Stimulated activated CD4-positive, alpha-beta T cell treated with anti-CD3 and anti-CD28 coated beads, Interleukin-1b, Interleukin-23, amount 100 ng/mL, for 1 hour (primary cell): ENCODE measurements around the gene DCDC2C.

Source experiments
- DNase-seq, 2 donors: peaks; one replicate each; pipeline ENCODE4 v3.0.0-alpha.2; 2020; ENCODE audit warnings: low read depth in 2 of 2

Gene DCDC2C

GRCh38 chr2:3743951-3744555 is 40.7 kb downstream of the DCDC2C start:
- no peak for DNase-seq

DNA sequence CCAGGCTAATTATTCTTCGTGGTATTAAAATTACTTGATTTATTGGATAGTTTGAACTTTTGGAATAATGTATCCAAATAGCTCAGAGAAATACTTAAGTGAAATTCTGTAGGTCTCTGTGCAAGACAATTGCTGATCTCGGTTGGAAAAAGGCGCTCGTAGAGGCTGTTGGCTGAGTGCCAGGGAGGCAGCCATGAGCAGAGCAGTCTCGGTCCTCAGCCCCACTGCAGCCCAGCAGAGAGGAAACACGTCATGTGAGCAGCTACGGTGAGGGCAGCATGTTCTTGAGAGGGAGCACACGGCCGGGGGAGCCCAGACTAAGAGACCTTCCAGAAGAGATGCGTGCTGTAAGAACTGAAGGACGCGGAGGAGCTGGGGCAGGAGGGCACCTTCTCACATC is 42.5 kb downstream of the DCDC2C start:
- DNase-seq = no peak

DNA sequence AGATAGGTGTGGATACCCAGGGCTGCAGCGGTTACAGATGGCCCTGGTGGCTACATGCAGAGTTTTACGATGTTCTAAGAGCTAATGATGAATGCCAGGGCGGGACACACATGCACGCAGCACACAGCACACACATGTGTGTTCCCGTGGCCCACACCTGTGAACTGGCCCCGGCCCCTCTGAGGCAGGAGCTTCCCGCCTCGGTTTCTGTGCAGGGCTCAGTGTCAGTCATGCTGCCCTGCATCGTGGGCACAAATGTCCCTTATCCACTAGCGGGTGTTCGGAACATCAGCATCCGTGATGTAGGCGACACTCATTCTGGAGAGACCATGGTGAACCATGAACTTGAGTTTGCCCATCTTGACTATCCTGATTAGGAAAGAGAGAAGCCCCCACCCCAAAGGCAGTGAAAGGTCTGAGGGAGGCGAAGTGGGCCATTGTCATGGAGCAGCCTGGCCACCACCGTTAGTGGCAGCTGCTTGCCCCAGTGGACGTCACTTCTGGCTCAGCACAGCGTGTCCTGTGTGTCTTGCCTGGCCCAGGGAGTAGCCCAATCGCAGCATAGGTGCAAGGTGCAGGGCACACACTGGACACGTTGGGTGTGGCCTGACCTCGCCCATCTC is 43.8 kb downstream of the DCDC2C start:
- DNase-seq = no peak

GRCh38 chr2:3747826-3748225 is 44.5 kb downstream of the DCDC2C start:
- no peak for DNase-seq

DNA sequence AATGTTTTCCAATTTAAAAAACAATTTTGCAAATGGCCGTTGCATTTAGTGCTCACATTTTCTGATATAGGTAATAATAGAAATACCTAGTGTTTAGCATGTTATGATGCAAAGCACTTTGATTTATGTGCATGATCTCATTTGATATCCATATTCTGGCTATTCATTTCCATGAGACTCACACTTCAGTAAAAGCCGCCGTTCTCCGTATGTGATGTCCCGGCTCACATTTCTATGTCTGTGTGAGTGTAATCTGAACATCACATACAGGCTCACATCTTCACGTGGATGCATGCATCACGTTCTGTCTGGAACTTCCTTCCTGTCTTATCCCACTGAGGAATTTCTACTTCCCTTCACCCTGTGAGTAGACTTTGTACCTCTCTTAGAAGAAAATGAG is 45.8 kb downstream of the DCDC2C start:
- no peak for DNase-seq

GRCh38 chr2:3751251-3751650 is 47.9 kb downstream of the DCDC2C start:
- no peak for DNase-seq

- DNase-seq = no peak
These were observed 48.4 kb downstream of the DCDC2C start for GRCh38 chr2:3751806-3752205.

- no peak for DNase-seq
These were observed 49.0 kb downstream of the DCDC2C start for GRCh38 chr2:3752376-3752775.

GRCh38 chr2:3753561-3753960 is 50.2 kb downstream of the DCDC2C start:
- DNase-seq = no peak

GRCh38 chr2:3754280-3754679 is 50.9 kb downstream of the DCDC2C start:
- DNase-seq = no peak

- no peak for DNase-seq
These were observed 51.4 kb downstream of the DCDC2C start for GRCh38 chr2:3754795-3755194.

- DNase-seq = no peak
These were observed 51.9 kb downstream of the DCDC2C start for GRCh38 chr2:3755277-3755676.

DNA sequence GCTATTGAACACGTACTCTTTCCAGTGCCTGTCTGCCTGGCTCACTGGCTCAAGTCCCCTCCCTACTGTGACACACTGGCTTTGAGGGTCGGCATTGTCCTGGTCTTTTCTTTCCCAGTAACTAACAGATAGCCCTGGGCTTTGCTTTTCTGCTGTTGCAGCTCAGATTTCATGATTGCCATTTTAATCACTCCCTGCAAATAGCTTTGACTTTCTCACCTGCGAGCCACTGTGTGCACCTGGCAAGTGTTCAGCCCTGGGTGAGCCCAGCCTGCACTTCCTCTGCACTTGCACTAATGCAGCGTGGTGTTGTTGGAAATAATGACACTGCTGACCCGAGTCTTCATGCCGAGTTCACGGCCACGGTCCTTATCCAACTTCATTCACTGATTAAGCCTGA is 52.9 kb downstream of the DCDC2C start:
- DNase-seq = no peak

DNA sequence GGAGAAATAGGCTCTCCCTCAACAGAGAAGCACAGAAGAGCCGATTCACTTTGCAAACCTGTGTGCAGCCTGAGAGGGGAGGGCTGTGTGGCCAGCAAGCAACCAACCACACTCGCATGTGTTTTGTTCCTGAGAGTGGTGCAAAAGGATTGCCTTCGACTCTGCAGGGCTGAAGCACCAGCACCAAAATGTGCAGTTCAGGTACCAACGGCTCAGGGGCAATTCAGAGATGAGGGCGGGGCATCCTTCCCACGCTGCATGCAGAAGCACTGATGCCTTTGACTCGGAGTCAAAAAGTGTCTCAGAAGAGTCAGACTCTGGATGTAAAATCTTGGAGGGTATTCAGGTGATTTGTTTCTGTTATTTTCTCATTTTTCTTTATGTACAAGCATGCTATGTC is 55.5 kb downstream of the DCDC2C start:
- DNase-seq = no peak

- no peak for DNase-seq
These were observed 56.0 kb downstream of the DCDC2C start for GRCh38 chr2:3759331-3759730.

DNA sequence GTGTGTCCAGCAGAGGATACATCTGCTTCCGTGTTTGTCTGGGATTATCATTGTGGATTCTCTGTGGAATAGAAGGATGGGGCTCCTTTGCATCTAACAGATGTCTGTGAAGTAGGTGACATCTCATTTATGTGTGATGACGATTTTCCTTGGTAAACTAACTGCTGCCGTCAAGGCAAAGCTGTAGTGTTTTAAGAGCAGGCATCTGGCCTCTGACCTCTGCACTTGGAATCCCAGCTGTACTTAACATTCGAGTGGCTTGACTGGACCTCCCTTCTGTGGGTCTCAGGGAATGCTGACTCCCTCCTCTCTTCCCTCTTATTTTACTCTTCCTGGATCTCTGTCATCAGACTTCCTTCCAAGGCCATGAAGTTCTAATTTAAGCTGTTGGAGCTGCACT is 56.4 kb downstream of the DCDC2C start:
- no peak for DNase-seq

- no peak for DNase-seq
These were observed 57.9 kb downstream of the DCDC2C start for GRCh38 chr2:3761272-3761671.

- DNase-seq = no peak
These were observed 59.5 kb downstream of the DCDC2C start for GRCh38 chr2:3762771-3763447.

GRCh38 chr2:3766824-3767223 is 63.4 kb downstream of the DCDC2C start:
- DNase-seq = no peak

DNA sequence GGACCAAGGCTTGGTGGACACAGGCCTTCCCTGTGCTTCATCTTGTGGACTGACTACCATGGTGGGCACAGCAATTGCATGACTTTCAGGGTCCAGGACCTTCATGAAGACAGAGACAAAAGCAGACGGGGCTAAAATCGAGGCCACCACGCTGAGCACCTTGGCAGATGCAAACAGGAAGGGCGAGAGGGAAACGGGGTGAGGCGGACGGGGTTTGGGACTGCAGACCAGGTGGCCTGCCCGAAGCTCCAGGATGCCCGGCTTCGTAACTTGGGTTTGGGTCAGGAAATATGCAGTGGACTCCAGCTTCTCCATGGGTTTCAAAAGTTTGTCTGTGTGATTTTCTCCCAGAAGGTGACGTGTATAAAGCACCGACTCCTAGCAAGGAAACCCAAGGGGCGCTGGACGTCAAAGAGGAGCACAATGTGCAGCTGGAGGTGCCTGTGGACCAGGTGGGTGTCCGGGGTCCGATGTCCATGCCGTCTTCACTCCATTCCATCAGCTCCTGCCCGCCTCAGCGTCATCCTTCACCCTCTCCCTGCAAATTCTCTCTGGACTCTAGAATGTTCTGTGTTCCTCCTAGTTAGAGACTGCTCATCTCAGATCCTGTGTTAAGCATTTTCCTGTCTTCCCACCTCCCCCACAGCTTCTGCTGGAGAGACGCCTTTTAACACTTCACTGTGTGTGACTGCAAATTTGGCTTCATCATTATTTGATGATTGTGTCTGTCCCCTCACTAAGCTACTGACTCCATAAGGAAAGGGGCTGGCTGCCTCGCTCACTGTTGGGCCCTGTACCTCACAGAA is 65.8 kb downstream of the DCDC2C start:
- no peak for DNase-seq

GRCh38 chr2:3769766-3770165 is 66.4 kb downstream of the DCDC2C start:
- DNase-seq = no peak

DNA sequence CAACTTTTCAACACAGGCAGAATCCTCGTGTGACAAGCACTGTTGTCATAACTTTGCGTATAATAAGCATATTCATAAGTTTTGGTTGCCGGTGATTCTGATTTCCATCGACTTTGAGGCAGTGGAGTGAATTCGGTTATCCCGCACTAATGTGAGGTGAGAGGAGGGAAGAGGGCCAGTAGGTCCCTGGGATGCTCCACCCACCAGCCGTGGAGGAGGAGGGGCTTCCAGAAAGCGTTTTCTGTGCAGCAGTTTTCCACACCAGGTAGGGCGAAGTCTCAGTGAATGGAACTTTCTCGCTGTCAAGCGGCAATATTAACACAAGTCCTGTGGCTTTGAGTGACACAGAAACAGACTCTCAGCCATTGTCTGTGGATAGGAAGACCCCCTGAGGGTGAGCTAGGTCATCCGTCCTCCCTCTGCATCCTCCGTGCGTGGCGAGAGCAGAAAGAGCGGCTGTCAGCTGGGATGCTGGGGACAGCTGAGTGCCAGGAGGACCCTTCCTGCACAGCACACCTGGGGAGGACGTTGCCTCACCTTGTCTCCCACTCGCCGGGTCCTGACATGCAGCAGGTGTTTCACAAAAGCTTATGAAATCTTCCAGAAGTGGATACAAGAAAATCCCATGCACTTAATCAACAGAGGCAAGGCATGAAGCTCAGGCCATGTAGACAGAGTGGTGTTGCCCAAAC is 67.5 kb downstream of the DCDC2C start:
- DNase-seq = no peak
